ENCODE results near the gene MYO15B.

The MYO15B gene

DNA sequence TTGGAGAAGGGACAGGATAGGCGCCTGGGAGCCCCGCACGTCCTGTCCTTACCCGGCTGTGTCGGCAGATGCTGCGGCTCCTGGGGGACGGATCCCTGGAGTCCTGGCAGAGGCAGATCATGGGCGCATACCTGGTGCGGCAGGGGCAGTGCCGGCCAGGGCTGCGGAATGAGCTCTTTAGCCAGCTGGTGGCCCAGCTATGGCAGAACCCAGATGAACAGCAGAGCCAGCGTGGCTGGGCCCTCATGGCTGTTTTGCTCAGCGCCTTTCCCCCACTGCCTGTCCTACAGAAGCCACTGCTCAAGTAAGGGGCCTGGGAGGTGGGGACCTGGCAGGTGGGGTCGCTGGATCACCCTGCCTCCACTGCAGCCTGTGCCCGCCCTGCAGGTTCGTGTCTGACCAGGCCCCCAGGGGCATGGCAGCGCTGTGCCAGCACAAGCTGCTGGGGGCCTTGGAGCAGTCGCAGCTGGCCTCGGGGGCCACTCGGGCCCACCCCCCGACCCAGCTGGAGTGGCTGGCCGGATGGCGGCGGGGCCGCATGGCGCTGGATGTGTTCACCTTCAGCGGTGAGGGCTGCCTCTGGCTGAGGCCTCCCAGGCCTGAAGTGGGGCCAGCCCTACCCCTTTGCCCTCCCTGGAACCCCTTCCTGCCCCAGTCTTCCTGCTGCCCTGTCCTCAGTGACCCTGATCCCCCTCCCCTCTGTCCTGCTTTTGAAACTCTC lies 25.5 kb downstream of the MYO15B start:
- no peak for TF ChIP-seq ZNF274 (IDR thresholded peaks at IDR 0.05; ENCODE audit: low read depth, low read length)
- no peak overlapping the region for H3K4me3 ChIP-seq (ENCODE audit: low read length)

DNA sequence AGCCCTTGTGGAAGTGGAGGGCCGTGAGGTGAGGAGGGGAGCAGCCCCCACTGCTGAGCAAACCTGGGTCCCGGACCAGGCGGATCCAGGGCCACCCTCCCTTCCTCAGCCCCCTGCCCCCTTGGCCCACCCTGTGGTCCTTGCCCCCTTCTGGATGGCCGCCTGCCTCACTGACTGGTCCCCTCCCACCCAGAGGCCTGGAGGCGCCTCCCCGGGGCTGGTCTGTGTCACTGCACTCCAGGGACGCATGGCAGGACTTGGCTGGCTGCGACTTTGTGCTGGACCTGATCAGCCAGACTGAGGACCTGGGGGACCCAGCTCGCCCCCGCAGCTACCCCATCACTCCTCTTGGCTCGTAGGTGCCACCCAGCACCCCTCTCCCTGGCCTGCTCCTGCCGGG lies 26.4 kb downstream of the MYO15B start:
- no peak for TF ChIP-seq ZNF274 (IDR thresholded peaks at IDR 0.05; ENCODE audit: low read depth, low read length)
- H3K4me3 ChIP-seq (ENCODE audit: low read length): no peak overlapping the region

DNA sequence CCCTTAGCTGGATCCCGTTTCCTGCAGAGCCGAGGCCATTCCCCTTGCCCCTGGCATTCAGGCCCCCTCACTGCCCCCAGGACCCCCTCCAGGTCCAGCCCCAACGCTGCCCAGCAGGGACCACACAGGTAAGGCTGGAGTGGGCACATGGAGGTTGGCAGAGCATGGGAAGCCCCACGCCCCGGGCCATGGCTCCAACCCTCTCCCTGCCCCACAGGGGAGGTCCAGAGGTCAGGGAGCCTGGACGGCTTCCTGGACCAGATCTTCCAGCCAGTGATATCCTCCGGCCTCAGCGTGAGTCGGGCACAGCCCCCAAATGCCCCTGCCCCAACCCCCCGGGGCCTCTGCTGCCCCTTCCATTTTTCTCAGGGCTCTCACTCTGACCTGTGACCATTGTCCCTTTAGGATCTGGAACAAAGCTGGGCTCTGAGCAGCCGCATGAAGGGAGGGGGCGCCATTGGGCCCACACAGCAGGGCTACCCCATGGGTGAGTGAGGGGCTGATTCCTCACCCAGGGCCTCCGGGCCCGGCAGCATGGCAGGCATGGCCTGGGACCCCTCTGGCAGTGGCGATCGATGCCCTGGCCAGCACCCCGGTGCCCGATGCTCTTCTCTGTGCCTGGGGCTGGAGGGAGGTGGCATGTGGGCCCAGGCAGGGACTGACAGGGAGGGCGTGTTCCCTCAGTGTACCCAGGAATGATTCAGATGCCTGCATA lies 27.1 kb downstream of the MYO15B start:
- no peak for TF ChIP-seq ZNF274 (IDR thresholded peaks at IDR 0.05; ENCODE audit: low read depth, low read length)
- H3K4me3 ChIP-seq (ENCODE audit: low read length): no peak overlapping the region

DNA sequence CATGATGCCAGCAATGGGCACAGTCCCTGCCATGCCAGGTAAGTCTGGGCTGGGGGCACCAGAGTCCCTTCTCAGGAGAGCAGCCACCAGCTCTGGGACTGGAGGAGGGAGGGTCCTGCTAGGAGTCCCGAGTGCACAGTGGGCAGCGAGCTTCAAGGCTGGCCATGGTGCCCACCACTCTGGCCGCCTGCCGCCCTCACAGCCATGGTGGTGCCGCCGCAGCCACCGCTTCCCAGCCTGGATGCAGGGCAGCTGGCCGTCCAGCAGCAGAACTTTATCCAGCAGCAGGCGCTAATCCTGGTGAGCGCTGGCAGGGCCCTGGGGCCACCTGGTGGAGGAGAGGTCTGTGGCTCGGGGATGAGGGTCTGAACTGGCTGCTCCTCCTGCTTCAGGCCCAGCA lies 27.7 kb downstream of the MYO15B start:
- TF ChIP-seq ZNF274 (IDR thresholded peaks at IDR 0.05; ENCODE audit: low read depth, low read length): no peak
- H3K4me3 ChIP-seq (ENCODE audit: low read length): no peak overlapping the region

DNA sequence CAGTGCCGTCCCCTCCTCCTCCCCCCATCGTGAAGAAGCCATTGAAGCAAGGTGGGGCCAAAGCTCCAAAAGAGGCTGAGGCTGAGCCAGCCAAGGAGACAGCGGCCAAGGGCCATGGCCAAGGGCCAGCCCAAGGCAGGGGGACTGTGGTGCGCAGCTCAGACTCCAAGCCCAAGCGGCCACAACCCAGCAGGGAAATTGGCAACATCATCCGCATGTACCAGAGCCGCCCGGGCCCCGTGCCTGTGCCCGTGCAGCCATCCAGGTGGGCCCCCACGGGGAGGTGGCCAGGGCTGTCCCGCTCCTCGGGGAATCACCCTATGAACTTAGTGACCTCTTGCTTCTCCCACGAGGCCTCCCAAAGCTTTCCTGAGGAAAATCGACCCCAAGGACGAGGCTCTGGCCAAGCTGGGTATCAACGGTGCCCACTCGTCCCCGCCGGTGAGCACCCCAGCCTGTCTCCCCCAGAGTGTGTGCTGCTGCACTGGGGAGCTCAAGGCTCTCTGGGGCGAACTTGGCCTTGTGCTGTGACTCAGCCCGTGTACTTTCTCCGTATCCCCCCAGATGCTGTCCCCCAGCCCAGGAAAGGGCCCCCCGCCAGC lies 29.0 kb downstream of the MYO15B start:
- no peak overlapping the region for H3K4me3 ChIP-seq (ENCODE audit: low read length)
- TF ChIP-seq ZNF274 (IDR thresholded peaks at IDR 0.05; ENCODE audit: low read depth, low read length): no peak

DNA sequence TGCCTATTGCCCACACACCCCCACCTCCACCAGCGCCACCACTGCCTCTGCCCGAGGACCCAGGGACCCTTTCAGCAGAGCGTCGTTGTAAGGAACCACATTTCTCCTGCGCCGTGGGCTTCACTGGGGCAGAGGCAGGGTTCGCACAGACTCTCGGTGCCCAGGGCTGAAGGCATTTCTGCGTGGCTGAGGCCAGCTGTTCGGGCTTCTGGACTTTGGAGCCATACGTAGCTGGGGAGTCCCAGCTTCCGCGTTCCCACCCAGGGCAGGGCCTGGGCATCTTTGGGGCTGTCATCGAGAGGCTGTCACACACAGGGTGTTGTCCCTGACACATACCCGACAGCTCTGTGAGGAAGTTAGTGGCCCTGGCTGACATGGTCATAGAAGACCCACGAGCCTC lies 29.6 kb downstream of the MYO15B start:
- no peak for TF ChIP-seq ZNF274 (IDR thresholded peaks at IDR 0.05; ENCODE audit: low read depth, low read length)
- no peak overlapping the region for H3K4me3 ChIP-seq (ENCODE audit: low read length)

DNA sequence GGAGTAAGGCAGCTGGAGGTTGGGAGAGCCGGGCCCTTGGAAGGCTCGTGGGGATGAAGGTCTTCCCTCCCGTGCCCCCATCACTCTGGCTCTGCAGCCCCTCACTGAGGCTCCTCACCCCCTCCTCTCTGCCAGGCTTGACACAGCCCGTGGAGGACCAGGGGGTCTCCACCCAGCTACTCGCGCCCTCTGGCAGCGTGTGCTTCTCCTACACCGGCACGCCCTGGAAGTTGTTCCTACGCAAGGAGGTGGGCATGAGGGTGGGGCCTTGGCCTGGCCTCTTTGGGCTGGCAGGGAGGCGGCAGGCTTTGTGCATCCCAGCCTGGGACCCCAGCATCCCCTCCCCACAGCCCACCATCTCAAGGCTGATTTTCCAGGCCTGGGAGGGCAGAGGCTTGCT lies 30.1 kb downstream of the MYO15B start:
- TF ChIP-seq ZNF274 (IDR thresholded peaks at IDR 0.05; ENCODE audit: low read depth, low read length): no peak
- no peak overlapping the region for H3K4me3 ChIP-seq (ENCODE audit: low read length)

DNA sequence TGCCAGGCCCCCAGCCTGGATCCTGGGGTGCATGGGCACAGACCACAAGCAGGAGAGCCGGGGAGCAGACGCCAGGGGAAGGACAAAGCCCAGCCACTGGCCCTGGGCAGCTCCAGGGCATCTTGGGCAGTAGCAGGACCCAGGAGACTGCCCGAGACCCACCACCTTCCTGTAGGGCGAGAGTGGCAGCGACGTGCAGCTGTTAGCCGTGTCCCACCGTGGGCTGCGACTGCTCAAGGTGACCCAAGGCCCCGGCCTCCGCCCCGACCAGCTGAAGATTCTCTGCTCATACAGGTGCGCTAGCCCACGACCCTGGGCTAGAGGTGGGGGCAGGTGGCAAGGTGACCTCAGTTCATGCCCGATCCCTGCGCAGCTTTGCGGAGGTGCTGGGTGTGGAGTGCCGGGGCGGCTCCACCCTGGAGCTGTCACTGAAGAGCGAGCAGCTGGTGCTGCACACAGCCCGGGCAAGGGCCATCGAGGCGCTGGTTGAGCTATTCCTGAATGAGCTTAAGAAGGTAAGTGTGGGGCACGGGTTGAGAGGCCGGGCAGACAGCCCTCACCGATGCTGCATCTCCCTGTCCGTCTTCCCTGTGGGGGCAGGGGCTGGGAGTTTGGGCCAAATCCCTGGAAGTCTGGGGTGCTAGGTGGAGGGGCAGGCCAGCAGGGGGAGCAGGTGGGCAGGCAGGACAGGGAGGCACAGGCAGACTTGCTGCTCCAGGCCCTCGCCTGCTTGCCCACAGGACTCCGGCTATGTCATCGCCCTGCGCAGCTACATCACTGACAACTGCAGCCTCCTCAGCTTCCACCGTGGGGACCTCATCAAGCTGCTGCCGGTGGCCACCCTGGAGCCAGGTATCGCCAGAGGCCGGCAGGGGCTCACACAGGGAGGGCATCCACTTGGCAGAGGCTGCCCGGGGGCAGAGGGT lies 32.2 kb downstream of the MYO15B start:
- no peak for TF ChIP-seq ZNF274 (IDR thresholded peaks at IDR 0.05; ENCODE audit: low read depth, low read length)
- no peak overlapping the region for H3K4me3 ChIP-seq (ENCODE audit: low read length)

DNA sequence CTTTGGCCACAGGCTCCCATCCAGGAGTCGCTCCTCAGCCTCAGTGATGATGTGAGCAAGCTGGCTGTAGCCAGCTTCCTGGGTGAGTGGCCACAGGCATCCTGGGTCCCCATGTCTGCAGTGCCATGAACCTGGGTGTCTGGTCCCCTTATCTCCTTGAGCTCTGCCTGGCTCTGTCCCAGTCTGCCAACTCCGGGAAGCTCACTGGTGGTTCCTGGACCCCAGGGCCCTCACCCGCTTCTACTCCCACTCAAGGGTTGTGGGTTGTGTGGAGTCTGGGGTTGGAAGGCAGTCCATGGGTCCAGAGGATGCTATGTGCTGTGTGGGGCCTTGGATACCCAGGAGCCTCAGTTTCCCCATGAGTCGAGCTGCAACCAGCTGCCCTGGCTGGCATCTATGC lies 33.9 kb downstream of the MYO15B start:
- TF ChIP-seq ZNF274 (IDR thresholded peaks at IDR 0.05; ENCODE audit: low read depth, low read length): no peak
- no peak overlapping the region for H3K4me3 ChIP-seq (ENCODE audit: low read length)

DNA sequence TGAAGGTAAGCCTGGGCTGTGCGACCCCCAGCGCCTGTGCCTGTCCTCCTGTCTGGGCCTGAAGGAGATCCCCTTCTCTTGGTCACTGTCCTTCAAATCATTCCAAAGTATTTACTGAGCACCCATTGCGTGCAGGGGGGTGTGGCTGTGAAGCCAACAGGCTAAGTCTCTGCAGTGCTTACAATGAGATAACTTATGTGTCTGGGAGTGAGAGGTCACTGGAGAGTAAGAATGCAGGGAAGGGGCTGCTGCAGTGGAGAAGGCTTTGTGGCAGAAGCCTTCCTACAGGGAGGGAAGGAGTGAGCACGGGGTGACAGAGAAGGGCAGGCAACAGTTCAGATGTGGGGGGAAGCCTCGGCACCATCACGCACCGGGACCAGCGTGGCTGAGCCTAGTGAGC lies 34.5 kb downstream of the MYO15B start:
- no peak overlapping the region for H3K4me3 ChIP-seq (ENCODE audit: low read length)
- TF ChIP-seq ZNF274 (IDR thresholded peaks at IDR 0.05; ENCODE audit: low read depth, low read length): no peak

DNA sequence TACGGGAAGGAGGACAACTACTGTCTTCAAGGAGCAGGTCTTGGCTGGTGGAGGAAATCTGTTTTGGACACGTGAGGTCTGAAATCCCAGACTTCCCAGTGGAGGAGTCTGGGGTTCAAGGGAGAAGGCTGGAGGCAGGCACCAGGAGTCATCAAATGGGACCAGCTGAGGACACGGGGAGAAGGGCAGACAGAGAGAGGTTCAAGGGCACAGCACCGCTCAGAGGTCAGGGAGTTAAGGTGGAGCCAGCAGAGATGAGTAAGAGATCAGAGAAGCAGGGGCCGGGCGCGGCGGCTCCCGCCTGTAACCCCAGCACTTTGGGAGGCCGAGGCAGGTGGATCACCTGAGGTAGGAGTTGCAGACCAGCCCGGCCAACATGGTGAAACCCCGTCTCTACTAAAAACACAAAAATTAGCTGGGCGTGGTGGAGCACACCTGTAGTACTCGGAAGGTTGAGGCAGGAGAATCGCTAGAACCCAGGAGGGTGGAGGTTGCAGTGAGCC lies 35.2 kb downstream of the MYO15B start:
- no peak for TF ChIP-seq ZNF274 (IDR thresholded peaks at IDR 0.05; ENCODE audit: low read depth, low read length)
- H3K4me3 ChIP-seq (ENCODE audit: low read length): no peak overlapping the region

DNA sequence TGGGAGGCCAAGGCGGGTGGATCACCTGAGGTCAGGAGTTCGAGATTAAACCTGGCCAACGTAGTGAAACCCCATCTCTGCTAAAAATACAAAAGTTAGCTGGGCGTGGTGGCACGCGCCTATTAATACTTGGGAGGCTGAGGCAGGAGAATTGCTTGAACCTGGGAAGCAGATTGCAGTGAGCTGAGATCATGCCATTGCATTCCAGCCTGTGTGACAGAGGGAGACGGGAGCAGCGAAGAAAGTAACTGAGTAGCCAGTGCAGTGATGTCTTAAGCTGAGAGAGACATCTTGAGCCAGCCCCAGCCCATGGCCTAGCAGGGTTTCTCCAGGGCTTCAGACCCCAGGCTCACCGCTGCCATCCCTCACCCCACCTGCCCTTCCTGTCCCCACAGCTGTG lies 35.8 kb downstream of the MYO15B start:
- TF ChIP-seq ZNF274 (IDR thresholded peaks at IDR 0.05; ENCODE audit: low read depth, low read length): no peak
- H3K4me3 ChIP-seq (ENCODE audit: low read length): no peak overlapping the region

DNA sequence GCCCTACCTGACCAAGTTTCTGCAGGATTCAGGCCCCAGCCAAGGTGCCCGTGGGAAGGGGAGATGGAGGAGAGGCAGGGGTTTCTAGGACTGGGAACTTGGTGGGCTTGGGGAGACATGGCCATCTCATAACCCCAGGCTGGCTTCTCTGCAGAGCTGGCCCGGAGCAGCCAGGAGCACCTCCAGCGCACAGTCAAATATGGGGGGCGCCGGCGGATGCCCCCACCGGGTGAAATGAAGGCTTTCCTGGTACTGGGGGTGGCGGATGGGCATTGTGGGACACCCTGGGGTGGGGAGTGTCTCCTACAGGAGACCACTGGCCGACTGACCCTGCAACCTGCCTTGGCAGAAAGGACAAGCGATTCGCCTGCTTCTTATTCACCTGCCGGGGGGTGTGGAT lies 36.4 kb downstream of the MYO15B start:
- no peak for TF ChIP-seq ZNF274 (IDR thresholded peaks at IDR 0.05; ENCODE audit: low read depth, low read length)
- no peak overlapping the region for H3K4me3 ChIP-seq (ENCODE audit: low read length)

Data from GM08714 (cell line).